GM12878 (cell line): ENCODE data around the gene ETF1.

ENCODE experiments used
- CHD2 ChIP-seq: IDR thresholded peaks from 2 replicates; pipeline ENCODE4 v1.6.1; 2011; ENCODE audit warnings: low read depth, low read length, improper control_type of control experiment, borderline replicate concordance
- EZH2 ChIP-seq: IDR thresholded peaks from 2 replicates; pipeline ENCODE4 v1.6.1; 2012; ENCODE audit warnings: low read depth, mild to moderate bottlenecking, control low read depth, inconsistent platforms, low read length, borderline replicate concordance; ENCODE audit not compliant: control insufficient read depth
- MXI1 ChIP-seq: fragments of 150-350 bp; IDR thresholded peaks from 2 replicates; pipeline ENCODE4 v1.6.1; 2011; ENCODE audit warnings: low read depth, mild to moderate bottlenecking, inconsistent platforms, low read length, improper control_type of control experiment
- POLR2AphosphoS5 ChIP-seq: IDR thresholded peaks from 2 replicates; pipeline ENCODE4 v1.6.1; 2011; ENCODE audit warnings: mild to moderate bottlenecking, low read length, inconsistent platforms
- RAD21 ChIP-seq: IDR thresholded peaks from 2 replicates; pipeline ENCODE4 v1.6.1; 2011; ENCODE audit warnings: mild to moderate bottlenecking, low read depth, low read length, moderate library complexity; ENCODE audit not compliant: insufficient read depth
- RCOR1 ChIP-seq: conservative IDR thresholded peaks from 2 replicates; pipeline ENCODE4 v1.6.1; 2012; ENCODE audit warnings: low read depth, low read length, improper control_type of control experiment
- SIN3A ChIP-seq: IDR thresholded peaks from 2 replicates; pipeline ENCODE4 v1.6.1; 2012; ENCODE audit warnings: low read depth, low read length, improper control_type of control experiment
- SUZ12 ChIP-seq: fragments of 200-600 bp; sonication (generic); IDR thresholded peaks from one replicate; pipeline ENCODE4 v1.6.1; 2018; ENCODE audit warnings: antibody characterized with exemption, mild to moderate bottlenecking; ENCODE audit not compliant: unreplicated experiment
- TCF7 ChIP-seq: IDR thresholded peaks from 2 replicates; pipeline ENCODE4 v1.6.1; 2014; ENCODE audit warnings: antibody characterized with exemption, borderline replicate concordance
- YY1 ChIP-seq: IDR thresholded peaks from 2 replicates; pipeline ENCODE4 v1.6.1; 2011; ENCODE audit warnings: low read depth, mild to moderate bottlenecking, low read length
- TF ChIP-seq, protein P1 (sequence below), 3 experiments: IDR thresholded peaks in 2 of 3; conservative IDR thresholded peaks in 1 of 3; 2 replicates each; pipeline ENCODE4 v1.5.1; 2011; ENCODE audit warnings: low read depth in 3 of 3, low read length in 3 of 3, mild to moderate bottlenecking in 3 of 3, control low read depth in 2 of 3, moderate library complexity in 2 of 3, inconsistent platforms in 1 of 3, mixed read lengths in 1 of 3; ENCODE audit not compliant: control insufficient read depth in 2 of 3, insufficient read depth in 1 of 3; ENCODE audit errors: extremely low read depth in 1 of 3
- TF ChIP-seq, protein P2 (sequence below): IDR thresholded peaks from 2 replicates; pipeline ENCODE4 v1.6.1; 2012; ENCODE audit warnings: low read length, inconsistent platforms
- TF ChIP-seq, protein P3 (sequence below): fragments of 450-650 bp; IDR thresholded peaks from 2 replicates; pipeline ENCODE4 v1.6.1; 2016; ENCODE audit warnings: mild to moderate bottlenecking, moderate library complexity, borderline replicate concordance

DNA sequence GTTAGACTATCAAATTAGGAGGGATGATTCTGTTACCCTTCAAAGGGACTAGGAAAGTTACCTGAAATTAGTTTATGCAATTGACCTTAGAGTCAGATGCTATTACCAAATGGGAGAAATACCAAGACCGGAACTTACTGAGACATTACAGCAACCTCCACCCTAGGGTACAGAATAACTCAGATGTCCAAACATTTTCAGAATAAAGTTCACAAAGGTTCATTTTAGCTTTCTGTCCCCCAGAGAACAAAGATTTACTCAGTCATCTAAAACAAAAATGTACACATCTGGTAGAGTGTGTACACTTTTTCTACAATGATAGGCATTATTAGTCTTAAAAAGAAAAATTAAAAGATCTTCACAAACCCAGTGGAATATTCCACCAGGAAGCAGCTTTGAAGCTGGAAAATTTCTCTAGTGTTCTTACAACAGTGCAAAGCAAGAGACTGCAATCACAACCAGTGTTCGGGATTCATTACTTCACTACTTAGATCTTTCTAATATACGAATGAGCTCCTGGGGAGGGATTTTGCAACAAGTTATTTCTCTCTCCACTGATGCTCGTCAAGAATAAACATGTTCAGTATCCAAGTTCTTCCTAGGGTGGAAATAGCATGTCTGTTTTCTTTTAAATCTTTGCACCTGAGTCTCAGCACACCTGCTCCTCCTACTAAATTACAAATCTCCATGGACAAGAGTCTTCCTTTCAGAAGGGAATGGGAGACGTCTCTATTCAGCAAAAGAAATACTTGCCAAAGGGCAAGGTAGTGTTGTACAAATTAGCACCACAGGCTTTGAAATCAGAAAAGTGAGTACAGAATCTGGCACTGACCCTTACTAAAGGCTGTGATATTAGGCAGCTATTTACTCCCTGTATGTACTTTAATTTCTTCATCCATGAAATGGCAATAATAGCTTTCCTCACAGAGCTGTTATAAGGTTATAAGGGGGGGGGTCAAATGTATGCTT lies 8.8 kb downstream of the ETF1 start:
- TF ChIP-seq MXI1 (no peak), SIN3A (no peak), POLR2AphosphoS5 (no peak), TCF7 (no peak), YY1 (no peak), SUZ12 (no peak), RCOR1 (no peak), RAD21 (no peak), CHD2 (no peak), EZH2 (no peak)
- TF ChIP-seq, protein P1, sequence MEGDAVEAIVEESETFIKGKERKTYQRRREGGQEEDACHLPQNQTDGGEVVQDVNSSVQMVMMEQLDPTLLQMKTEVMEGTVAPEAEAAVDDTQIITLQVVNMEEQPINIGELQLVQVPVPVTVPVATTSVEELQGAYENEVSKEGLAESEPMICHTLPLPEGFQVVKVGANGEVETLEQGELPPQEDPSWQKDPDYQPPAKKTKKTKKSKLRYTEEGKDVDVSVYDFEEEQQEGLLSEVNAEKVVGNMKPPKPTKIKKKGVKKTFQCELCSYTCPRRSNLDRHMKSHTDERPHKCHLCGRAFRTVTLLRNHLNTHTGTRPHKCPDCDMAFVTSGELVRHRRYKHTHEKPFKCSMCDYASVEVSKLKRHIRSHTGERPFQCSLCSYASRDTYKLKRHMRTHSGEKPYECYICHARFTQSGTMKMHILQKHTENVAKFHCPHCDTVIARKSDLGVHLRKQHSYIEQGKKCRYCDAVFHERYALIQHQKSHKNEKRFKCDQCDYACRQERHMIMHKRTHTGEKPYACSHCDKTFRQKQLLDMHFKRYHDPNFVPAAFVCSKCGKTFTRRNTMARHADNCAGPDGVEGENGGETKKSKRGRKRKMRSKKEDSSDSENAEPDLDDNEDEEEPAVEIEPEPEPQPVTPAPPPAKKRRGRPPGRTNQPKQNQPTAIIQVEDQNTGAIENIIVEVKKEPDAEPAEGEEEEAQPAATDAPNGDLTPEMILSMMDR (IDR thresholded peaks at IDR 0.05 in 2 of 3, conservative IDR thresholded peaks at IDR 0.05 in 1 of 3; ENCODE audit: control insufficient read depth in 2 of 3, extremely low read depth in 1 of 3, insufficient read depth in 1 of 3, low read depth in 3 of 3, low read length in 3 of 3): no peak
- TF ChIP-seq, protein P2, sequence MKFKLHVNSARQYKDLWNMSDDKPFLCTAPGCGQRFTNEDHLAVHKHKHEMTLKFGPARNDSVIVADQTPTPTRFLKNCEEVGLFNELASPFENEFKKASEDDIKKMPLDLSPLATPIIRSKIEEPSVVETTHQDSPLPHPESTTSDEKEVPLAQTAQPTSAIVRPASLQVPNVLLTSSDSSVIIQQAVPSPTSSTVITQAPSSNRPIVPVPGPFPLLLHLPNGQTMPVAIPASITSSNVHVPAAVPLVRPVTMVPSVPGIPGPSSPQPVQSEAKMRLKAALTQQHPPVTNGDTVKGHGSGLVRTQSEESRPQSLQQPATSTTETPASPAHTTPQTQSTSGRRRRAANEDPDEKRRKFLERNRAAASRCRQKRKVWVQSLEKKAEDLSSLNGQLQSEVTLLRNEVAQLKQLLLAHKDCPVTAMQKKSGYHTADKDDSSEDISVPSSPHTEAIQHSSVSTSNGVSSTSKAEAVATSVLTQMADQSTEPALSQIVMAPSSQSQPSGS: no peak
- TF ChIP-seq, protein P3, sequence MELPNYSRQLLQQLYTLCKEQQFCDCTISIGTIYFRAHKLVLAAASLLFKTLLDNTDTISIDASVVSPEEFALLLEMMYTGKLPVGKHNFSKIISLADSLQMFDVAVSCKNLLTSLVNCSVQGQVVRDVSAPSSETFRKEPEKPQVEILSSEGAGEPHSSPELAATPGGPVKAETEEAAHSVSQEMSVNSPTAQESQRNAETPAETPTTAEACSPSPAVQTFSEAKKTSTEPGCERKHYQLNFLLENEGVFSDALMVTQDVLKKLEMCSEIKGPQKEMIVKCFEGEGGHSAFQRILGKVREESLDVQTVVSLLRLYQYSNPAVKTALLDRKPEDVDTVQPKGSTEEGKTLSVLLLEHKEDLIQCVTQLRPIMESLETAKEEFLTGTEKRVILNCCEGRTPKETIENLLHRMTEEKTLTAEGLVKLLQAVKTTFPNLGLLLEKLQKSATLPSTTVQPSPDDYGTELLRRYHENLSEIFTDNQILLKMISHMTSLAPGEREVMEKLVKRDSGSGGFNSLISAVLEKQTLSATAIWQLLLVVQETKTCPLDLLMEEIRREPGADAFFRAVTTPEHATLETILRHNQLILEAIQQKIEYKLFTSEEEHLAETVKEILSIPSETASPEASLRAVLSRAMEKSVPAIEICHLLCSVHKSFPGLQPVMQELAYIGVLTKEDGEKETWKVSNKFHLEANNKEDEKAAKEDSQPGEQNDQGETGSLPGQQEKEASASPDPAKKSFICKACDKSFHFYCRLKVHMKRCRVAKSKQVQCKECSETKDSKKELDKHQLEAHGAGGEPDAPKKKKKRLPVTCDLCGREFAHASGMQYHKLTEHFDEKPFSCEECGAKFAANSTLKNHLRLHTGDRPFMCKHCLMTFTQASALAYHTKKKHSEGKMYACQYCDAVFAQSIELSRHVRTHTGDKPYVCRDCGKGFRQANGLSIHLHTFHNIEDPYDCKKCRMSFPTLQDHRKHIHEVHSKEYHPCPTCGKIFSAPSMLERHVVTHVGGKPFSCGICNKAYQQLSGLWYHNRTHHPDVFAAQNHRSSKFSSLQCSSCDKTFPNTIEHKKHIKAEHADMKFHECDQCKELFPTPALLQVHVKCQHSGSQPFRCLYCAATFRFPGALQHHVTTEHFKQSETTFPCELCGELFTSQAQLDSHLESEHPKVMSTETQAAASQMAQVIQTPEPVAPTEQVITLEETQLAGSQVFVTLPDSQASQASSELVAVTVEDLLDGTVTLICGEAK: no peak
